Measurements from ENCODE around the gene AMIGO1. TPM values are rescaled to one million over a fixed set of nuclear protein-coding genes. Genes with fewer than 3 reads are reported as not detected.
A peak's percentile ranks its signal among the peaks of the same experiment; 100 is the strongest.

AMIGO1 gene
- total and polyA plus RNA-seq, 5 donors from 2014 or later, result 5.2 to 17.1 (median 11.7) TPM

DNA sequence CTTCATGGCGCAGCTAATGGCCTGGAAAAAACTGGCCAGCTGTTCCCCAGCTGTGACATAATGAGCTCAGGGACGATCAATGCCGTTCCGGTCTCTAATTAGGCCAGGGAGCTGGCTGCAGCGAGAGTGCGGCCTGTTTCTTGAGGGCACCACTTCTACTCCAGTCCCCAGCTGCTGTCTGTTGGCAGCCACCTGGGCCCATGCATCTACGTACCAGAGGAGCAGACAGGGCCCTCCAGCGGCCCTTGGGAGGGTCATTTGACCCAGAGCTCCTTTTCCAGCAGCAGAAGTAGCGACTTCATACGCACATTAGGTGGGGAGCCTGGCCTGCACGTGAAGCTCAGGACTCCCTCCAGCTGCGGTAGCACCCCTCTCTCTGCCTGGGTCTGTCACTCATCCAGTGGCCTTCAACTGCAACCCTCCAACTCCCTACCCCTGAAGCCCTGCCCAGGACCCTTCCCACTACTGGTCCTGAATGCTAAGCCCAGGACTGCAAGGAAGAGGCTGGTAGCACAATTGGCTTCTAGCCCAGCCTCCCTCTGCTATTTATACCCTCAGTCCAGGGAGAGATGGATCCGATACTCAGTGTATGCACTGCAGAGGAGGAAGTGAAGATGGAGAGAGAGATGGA is 21.0 kb upstream of the AMIGO1 start:
- Mint-ChIP-seq H3K9me3 (no peaks in the 10 kb centered on the region), H3K36me3 (peaks cover 3% of the 10 kb centered on the region), H3K27ac (peak overlapping the region; percentile 70 to 90 (median 71)), H3K4me1 (peaks cover 0 to 23% (median 10%) of the 10 kb centered on the region in 4 donors), H3K27me3 (peaks cover 4% of the 10 kb centered on the region), H3K4me3 (peak overlapping the region in 2 of 4 donors; percentile 68 to 79)
- Histone ChIP-seq H3K9me3 (ENCODE audit: control insufficient read depth in 2 of 2, low read length in 2 of 2) (no peaks in the 10 kb centered on the region), H3K4me1 (ENCODE audit: control insufficient read depth, insufficient read depth, low read length, poor library complexity, severe bottlenecking) (peaks cover 24% of the 10 kb centered on the region), H3K4me3 (ENCODE audit: low read depth, low read length) (no peak overlapping the region), H3K27me3 (ENCODE audit: control insufficient read depth, insufficient read depth, low read length) (peaks cover 6% of the 10 kb centered on the region), H3K36me3 (ENCODE audit: control insufficient read depth, insufficient read depth, low read length) (no peaks in the 10 kb centered on the region), H3K27ac (ENCODE audit: insufficient read depth, low read length, poor library complexity, severe bottlenecking) (no peak overlapping the region)
- ATAC-seq (ENCODE audit: low read depth in 2 of 2), result no peak
- no peak for DNase-seq

DNA sequence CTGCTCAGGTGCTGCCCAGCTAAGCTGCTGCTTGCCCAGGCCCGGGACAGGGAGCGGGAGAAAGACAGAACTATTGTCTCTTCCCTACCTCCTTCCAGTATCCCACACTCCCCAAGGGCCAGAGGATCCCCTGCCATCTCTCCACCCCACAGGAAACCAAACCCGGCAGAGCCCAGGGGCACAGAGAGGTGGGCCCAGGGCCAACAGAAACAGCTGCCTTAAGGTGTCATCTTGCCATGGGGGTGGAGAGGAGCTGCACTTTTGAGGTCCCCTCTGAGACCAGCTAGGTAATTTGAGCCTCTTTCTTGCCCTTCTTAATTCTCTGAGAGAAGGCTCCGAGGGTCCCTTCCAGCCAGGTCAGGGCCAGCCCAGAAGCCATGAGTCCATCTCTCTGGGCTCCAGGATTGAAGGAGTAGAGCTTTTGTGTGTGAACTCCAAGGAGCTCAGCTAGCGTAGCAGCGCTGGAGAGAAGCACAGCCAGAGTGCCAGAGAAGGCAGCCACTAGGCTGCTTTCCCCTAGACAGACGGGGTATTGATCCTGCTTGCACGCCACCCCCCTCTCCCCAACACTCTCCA is 20.4 kb upstream of the AMIGO1 start:
- Mint-ChIP-seq H3K27ac (peak overlapping the region in 1 of 3 donors; percentile 55), H3K36me3 (peaks cover 3% of the 10 kb centered on the region), H3K9me3 (no peaks in the 10 kb centered on the region), H3K4me3 (no peak overlapping the region), H3K4me1 (peaks cover 0 to 23% (median 10%) of the 10 kb centered on the region in 4 donors), H3K27me3 (peaks cover 4% of the 10 kb centered on the region)
- Histone ChIP-seq H3K9me3 (ENCODE audit: control insufficient read depth in 2 of 2, low read length in 2 of 2) (no peaks in the 10 kb centered on the region), H3K36me3 (ENCODE audit: control insufficient read depth, insufficient read depth, low read length) (no peaks in the 10 kb centered on the region), H3K27ac (ENCODE audit: insufficient read depth, low read length, poor library complexity, severe bottlenecking) (no peak overlapping the region), H3K4me3 (ENCODE audit: low read depth, low read length) (no peak overlapping the region), H3K27me3 (ENCODE audit: control insufficient read depth, insufficient read depth, low read length) (peaks cover 6% of the 10 kb centered on the region), H3K4me1 (ENCODE audit: control insufficient read depth, insufficient read depth, low read length, poor library complexity, severe bottlenecking) (peaks cover 24% of the 10 kb centered on the region)
- ATAC-seq (ENCODE audit: low read depth in 2 of 2) (no peak), DNase-seq (no peak)

DNA sequence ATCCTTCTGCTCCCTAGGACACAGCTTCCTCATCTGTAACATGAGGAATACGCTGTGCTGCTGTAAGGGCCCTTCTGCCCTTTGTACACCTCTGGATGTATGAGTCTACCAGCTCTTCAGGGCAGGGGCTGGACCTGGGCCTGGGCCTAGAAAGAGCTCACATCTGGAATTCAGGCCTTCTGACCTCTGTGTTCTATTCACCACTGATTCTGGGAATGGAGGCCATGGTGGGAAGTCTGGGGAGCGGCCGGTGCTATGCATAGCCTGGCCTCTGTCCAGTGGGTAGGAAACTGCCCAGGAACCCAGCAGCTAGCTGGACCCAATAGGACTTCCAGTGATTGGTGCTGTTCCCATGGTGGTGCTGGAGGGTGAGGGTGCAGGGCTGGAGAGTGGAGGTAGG is 19.2 kb upstream of the AMIGO1 start:
- Histone ChIP-seq H3K36me3 (ENCODE audit: control insufficient read depth, insufficient read depth, low read length) (no peaks in the 10 kb centered on the region), H3K27ac (ENCODE audit: insufficient read depth, low read length, poor library complexity, severe bottlenecking) (no peak overlapping the region), H3K9me3 (ENCODE audit: control insufficient read depth in 2 of 2, low read length in 2 of 2) (no peaks in the 10 kb centered on the region), H3K4me3 (ENCODE audit: low read depth, low read length) (no peak overlapping the region), H3K27me3 (ENCODE audit: control insufficient read depth, insufficient read depth, low read length) (peaks cover 6% of the 10 kb centered on the region), H3K4me1 (ENCODE audit: control insufficient read depth, insufficient read depth, low read length, poor library complexity, severe bottlenecking) (peaks cover 24% of the 10 kb centered on the region)
- Mint-ChIP-seq H3K4me1 (peaks cover 0 to 23% (median 10%) of the 10 kb centered on the region in 4 donors), H3K27me3 (no peaks in the 10 kb centered on the region), H3K9me3 (no peaks in the 10 kb centered on the region), H3K36me3 (peaks cover 3% of the 10 kb centered on the region), H3K4me3 (no peak overlapping the region), H3K27ac (no peak overlapping the region)
- ATAC-seq (ENCODE audit: low read depth in 2 of 2), result no peak
- DNase-seq, result no peak

DNA sequence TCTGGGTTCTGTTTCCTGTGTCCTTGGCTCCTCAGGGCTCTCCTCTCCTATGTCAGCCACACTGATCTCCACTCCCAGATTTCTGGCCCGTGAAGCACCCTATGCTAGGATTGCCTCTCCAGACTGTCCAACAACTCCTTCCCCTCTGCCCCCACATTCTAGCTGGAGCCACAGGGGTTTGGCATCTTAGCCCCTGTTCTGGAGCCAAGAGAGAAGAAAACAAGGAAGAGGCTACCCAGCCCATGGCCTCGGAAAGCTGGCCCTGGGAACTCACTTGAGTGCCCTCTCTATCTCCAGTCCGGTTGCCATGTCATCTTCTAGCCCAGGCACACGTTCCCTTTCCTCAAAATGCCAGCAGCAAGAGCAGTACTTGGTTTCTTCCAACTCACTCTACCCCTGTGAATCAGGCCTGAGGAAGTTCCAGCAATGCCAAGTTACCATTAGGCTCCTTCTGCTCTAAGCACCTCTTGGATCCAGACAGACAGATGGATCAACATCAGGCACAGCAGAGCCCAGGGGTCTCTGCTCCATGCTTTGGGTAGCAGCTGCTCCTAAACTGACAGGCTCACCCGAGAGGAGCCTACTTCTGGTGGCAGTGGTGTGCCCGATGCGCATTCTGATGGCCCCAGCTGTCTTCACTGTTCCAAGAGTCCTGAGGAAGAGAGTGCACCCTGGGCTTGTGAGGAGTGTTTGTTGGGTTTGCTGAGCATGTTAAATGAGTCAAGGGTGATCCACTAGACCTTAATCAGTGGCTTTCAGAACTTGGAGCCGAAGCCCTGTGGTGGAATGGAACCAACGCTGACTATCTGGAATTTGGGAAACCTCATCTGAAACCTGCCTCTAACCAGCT is 18.5 kb upstream of the AMIGO1 start:
- H3K27me3 Mint-ChIP-seq, result no peaks in the 10 kb centered on the region
- peaks cover 3% of the 10 kb centered on the region for H3K36me3 Mint-ChIP-seq
- H3K27me3 ChIP-seq (ENCODE audit: control insufficient read depth, insufficient read depth, low read length), result peaks cover 6% of the 10 kb centered on the region
- peaks cover 24% of the 10 kb centered on the region for H3K4me1 ChIP-seq (ENCODE audit: control insufficient read depth, insufficient read depth, low read length, poor library complexity, severe bottlenecking)
- H3K9me3 ChIP-seq (ENCODE audit: control insufficient read depth in 2 of 2, low read length in 2 of 2), result no peaks in the 10 kb centered on the region
- H3K4me1 Mint-ChIP-seq, result peaks cover 0 to 23% (median 10%) of the 10 kb centered on the region in 4 donors
- H3K9me3 Mint-ChIP-seq, result no peaks in the 10 kb centered on the region
- no peak overlapping the region for H3K4me3 Mint-ChIP-seq
- ATAC-seq (ENCODE audit: low read depth in 2 of 2) (no peak), DNase-seq (no peak)
- H3K27ac Mint-ChIP-seq, result peak overlapping the region in 2 of 3 donors; percentile 18 to 82
- H3K4me3 ChIP-seq (ENCODE audit: low read depth, low read length), result no peak overlapping the region
- no peaks in the 10 kb centered on the region for H3K36me3 ChIP-seq (ENCODE audit: control insufficient read depth, insufficient read depth, low read length)
- no peak overlapping the region for H3K27ac ChIP-seq (ENCODE audit: insufficient read depth, low read length, poor library complexity, severe bottlenecking)

DNA sequence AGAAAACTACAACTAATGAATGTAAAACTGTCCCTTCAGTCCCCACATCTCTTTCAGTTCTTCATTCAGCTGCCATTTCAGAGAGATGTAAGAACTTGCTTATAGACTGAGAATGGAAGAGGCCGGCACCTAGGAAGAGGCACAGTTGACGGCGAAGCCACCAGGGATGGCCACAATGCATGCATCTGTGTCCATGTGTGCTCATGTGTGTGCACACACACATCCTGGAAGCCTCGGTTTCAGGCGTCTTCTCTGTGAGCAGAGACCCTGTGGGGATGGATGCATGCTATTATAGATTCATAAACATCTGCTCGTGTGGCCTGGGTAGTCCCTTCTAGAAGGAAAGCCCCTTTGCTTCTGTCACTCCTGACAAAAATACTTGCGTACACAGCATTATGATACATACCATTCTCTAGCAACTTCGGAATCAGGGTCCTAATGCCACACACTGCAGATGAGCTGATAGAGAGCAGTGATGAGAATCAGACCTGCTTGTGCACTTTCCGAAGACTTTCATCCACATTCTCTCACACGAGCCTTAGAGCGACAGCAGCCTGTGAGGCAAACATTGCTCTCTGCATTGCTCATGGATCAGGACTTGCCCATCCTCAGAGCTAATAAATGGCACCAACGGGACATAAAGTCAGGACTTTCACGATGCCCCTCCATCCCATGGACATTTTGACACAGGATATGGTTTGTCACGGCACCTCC is 17.7 kb upstream of the AMIGO1 start:
- H3K27ac ChIP-seq (ENCODE audit: insufficient read depth, low read length, poor library complexity, severe bottlenecking), result no peak overlapping the region
- DNase-seq, result no peak
- H3K27me3 ChIP-seq (ENCODE audit: control insufficient read depth, insufficient read depth, low read length), result peaks cover 6% of the 10 kb centered on the region
- Mint-ChIP-seq H3K36me3 (peaks cover 3% of the 10 kb centered on the region), H3K27ac (peak overlapping the region in 1 of 3 donors; percentile 18), H3K4me1 (peaks cover 0 to 17% (median 5%) of the 10 kb centered on the region in 4 donors), H3K27me3 (peaks cover 2% of the 10 kb centered on the region), H3K4me3 (no peak overlapping the region), H3K9me3 (no peaks in the 10 kb centered on the region)
- no peak overlapping the region for H3K4me3 ChIP-seq (ENCODE audit: low read depth, low read length)
- no peak for ATAC-seq (ENCODE audit: low read depth in 2 of 2)
- no peaks in the 10 kb centered on the region for H3K9me3 ChIP-seq (ENCODE audit: control insufficient read depth in 2 of 2, low read length in 2 of 2)
- no peaks in the 10 kb centered on the region for H3K36me3 ChIP-seq (ENCODE audit: control insufficient read depth, insufficient read depth, low read length)
- peaks cover 17% of the 10 kb centered on the region for H3K4me1 ChIP-seq (ENCODE audit: control insufficient read depth, insufficient read depth, low read length, poor library complexity, severe bottlenecking)

DNA sequence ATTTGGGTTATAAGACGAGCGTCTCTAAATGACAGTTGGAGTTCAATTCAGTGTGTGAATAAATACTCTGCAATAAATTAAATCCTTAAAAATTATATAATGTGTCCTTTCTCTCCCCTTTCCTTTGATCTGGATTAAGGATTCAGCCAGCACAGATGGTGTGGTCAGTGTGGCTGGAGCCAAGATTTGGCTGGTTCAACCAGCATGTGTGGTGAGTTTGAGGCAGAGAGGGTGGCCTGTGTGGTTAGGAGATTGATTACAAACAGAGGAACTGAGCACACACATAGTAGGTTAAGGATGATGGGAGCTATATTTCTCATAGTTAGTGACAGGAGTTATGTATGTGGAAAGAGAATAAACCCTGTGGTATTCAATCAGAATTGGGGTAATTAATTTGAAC is 14.2 kb upstream of the AMIGO1 start:
- peaks cover 6% of the 10 kb centered on the region for H3K27me3 ChIP-seq (ENCODE audit: control insufficient read depth, insufficient read depth, low read length)
- H3K36me3 Mint-ChIP-seq, result peaks cover 3% of the 10 kb centered on the region
- peaks cover 4% of the 10 kb centered on the region for H3K27me3 Mint-ChIP-seq
- no peak for DNase-seq
- no peak overlapping the region for H3K4me3 Mint-ChIP-seq
- no peaks in the 10 kb centered on the region for H3K4me1 ChIP-seq (ENCODE audit: control insufficient read depth, insufficient read depth, low read length, poor library complexity, severe bottlenecking)
- H3K4me3 ChIP-seq (ENCODE audit: low read depth, low read length), result no peak overlapping the region
- H3K36me3 ChIP-seq (ENCODE audit: control insufficient read depth, insufficient read depth, low read length), result no peaks in the 10 kb centered on the region
- no peaks in the 10 kb centered on the region for H3K9me3 ChIP-seq (ENCODE audit: control insufficient read depth in 2 of 2, low read length in 2 of 2)
- H3K27ac Mint-ChIP-seq, result no peak overlapping the region
- H3K9me3 Mint-ChIP-seq, result no peaks in the 10 kb centered on the region
- ATAC-seq (ENCODE audit: low read depth in 2 of 2), result no peak
- no peaks in the 10 kb centered on the region for H3K4me1 Mint-ChIP-seq
- no peak overlapping the region for H3K27ac ChIP-seq (ENCODE audit: insufficient read depth, low read length, poor library complexity, severe bottlenecking)

DNA sequence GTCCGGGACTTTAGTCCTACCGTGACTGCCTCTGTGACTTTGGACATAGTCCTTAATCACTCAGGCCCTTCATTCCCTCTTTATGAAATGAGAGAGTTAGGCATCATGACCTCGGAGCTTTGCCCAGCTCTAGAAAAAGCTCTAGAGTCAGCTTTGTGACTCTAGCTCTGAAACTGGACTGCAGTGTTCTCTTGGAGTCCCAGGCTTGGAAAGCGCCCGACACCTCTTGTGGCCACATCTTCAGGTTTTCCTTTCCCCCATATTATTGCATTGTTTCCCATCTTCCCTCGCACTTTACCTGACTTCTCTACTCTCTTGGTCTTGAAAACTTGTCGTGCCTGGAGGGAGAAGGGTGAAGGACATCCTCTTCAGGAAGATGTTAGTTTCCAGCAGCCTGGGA is 12.5 kb upstream of the AMIGO1 start:
- Mint-ChIP-seq H3K9me3 (peaks cover 0 to 2% (median 0%) of the 10 kb centered on the region in 7 donors), H3K27me3 (peaks cover 4% of the 10 kb centered on the region), H3K4me3 (no peak overlapping the region), H3K4me1 (no peaks in the 10 kb centered on the region), H3K27ac (no peak overlapping the region), H3K36me3 (peaks cover 3% of the 10 kb centered on the region)
- H3K9me3 ChIP-seq (ENCODE audit: control insufficient read depth in 2 of 2, low read length in 2 of 2), result no peaks in the 10 kb centered on the region
- no peak overlapping the region for H3K27ac ChIP-seq (ENCODE audit: insufficient read depth, low read length, poor library complexity, severe bottlenecking)
- peaks cover under 1% of the 10 kb centered on the region for H3K27me3 ChIP-seq (ENCODE audit: control insufficient read depth, insufficient read depth, low read length)
- H3K4me1 ChIP-seq (ENCODE audit: control insufficient read depth, insufficient read depth, low read length, poor library complexity, severe bottlenecking), result no peaks in the 10 kb centered on the region
- H3K36me3 ChIP-seq (ENCODE audit: control insufficient read depth, insufficient read depth, low read length), result no peaks in the 10 kb centered on the region
- H3K4me3 ChIP-seq (ENCODE audit: low read depth, low read length), result no peak overlapping the region
- ATAC-seq (ENCODE audit: low read depth in 2 of 2) (no peak), DNase-seq (no peak)
